HG03135 (cell line): Measurements from ENCODE around the gene ACHE.
A peak's percentile ranks its signal among the peaks of the same experiment; 100 is the strongest.

Source experiments
- ATAC-seq: cut with Tn5 transposase; IDR thresholded peaks from one replicate; pipeline ENCODE4 v1.9.1; 2021; ENCODE audit warnings: mild to moderate bottlenecking, moderate library complexity; ENCODE audit not compliant: unreplicated experiment

Gene ACHE

GRCh38 chr7:100886142-100886935 is 9.3 kb downstream of the ACHE start:
- ATAC-seq: no peak

GRCh38 chr7:100885440-100886141 is 10.1 kb downstream of the ACHE start:
- no peak for ATAC-seq

DNA sequence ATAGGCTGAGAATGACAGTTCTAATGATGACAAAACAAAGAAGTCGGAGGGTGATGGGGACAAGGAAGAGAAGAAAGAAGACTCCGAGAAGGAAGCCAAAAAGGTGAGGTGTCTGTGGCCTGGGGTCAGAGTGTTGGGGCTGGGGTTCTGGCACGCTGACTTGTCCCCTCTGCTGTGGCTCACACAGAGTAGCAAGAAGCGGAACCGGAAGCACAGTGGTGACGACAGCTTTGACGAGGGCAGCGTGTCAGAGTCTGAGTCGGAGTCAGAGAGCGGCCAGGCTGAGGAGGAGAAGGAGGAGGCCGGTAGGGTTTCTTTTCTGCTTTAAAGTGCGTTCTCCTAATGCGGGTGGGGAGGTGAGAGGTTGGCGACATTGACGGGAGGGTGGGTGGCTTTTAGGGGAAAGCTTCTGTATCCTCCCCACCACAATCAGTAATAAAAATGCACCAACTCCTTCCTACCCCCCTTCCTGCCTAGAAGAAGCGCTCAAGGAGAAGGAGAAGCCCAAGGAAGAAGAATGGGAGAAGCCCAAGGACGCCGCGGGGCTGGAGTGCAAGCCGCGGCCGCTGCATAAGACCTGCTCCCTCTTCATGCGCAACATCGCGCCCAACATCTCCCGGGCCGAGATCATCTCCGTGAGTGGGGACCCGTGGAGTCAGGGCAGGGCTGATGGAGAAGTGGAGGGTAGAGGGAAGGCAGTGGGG is 10.8 kb downstream of the ACHE start:
- ATAC-seq: no peak

DNA sequence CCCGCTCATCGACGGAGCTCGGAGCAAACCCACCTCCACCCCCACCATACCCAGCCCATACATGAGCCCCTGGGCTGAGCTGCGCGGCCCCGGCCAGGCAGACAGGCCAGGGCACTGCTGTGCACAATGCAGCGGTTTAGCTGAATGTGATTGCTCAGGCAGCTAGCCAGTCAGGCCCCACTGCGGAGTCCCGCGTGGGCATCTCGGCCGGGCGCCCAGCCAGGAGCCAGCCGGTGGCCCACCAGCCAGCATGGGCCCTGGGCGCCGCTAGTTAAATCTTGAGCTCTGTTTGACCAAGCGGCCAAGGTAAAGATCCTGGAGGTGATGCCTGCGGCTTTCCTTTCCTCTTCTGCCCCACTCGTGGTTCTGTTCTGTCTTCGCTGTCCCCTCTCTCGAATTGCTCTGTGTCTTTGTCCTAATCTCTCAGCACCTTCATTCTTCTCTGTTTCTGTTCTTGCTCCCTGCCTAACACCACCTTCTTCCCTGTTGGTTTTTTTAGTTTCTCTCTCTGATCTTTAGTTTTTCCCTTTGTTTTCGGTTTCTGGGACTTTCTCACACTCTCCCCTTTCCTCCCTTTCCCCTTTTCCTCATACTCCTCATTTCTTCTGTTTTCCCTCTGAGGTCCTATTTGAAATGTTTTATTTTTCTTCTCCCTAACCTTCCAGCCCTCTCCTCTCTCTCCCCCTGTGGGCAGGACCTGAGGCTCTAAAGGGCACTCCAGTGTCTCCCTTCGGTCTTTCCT is 12.7 kb downstream of the ACHE start:
- ATAC-seq: no peak

- ATAC-seq: no peak
These were observed 13.5 kb downstream of the ACHE start for GRCh38 chr7:100882201-100882600.

- no peak for ATAC-seq
These were observed 14.6 kb downstream of the ACHE start for GRCh38 chr7:100881136-100881535.

DNA sequence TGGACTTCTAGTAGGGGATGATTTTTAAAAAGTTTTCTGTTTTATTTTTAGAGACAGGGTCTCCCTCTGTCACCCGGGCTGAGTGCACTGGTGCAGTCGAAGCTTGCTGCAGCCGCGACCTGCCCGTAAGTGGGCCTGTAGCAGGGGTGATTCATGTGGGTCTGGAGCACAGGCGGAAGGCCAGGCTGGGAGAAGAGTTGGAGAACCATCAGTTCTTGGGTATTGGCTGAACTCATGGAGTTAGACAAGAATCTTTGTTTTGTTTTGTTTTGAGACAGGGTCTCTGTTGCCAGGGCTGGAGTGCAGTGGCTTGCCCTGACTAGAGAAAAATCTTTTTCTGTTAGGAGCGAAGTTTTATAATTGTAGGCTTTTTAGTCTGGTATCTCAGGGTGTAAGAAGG is 15.0 kb downstream of the ACHE start:
- no peak for ATAC-seq

- no peak for ATAC-seq
These were observed 15.9 kb downstream of the ACHE start for GRCh38 chr7:100879685-100880261.

DNA sequence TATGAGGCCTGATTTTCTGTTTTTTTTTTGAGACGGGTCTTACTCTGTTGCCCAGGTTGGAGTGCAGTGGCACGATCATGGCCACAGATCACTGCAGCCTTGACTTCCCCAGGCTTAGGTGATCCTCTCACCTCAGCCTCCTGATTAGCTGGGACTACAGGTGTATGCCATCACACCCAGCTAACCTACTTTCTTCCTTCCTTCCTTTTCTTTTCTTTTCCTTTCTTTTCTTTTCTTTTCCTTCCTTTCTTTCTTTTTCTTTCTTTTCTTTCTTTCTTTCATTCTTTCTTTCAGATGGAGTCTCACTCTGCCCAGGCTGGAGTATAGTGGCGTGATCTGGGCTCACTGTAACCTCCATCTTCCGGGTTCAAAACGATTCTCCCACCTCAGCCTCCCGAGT is 17.0 kb downstream of the ACHE start:
- ATAC-seq: no peak

DNA sequence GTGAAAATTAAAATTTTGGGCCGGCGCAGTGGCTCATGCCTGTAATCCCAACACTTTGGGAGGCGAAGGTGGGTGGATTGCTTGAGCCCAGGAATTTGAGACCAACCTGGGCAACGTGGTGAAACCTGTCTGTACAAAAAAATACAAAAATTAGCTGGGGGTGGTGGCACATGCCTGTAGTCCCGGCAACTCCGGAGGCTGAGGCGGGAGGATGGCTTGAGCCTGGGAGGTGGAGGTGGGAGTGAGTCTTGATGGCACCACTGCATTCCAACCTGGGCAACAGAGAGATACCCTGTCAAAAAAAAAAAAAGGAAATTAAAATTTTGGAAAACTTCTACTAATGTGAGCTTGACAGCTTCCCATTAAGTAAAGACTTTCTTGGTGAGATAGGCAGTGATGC is 17.7 kb downstream of the ACHE start:
- no peak for ATAC-seq

GRCh38 chr7:100875356-100875751 is 20.3 kb downstream of the ACHE start:
- ATAC-seq: peak; percentile 28

DNA sequence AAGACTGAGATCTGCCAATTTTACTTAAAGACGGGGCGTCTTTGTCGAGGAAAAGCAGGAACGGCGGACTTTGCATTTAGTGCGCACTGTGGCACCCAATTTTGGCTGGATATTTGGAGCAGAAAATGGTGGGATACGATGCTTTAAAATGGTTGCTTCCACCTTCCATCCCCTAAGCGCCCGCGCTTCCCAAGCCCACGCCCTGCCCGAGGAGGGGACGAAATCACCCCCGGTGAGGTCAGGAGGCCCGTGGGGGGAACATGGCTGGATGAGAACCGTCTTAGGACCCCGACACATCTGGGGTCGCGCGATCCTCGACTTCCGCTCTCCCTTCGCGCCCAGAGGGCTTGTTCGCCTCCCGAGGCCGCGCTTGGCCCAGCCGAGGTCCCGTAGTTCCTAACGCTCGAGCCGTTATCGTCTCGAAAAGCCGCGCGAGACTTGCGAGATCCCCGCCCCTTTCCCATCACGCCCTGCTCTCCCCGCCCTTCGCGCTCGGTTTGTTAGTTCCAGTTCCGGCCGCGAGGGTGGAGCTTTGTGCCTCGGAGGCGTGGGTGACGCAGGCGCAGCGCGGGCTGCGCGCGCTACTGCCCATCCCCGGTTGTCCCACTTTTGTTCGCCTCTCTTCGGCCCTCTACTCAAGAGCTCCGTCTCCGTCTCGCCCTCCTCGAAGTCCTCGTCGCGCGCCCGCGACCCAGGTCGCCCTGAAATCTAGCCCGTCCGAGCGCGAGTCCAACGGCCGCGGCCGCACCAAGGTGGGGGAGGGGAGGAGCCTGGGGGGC is 20.9 kb downstream of the ACHE start, which contains the start of gene SRRT:
SRRT (plus strand) TSS at position 527 of the 779 bp plus-strand sequence. CDS start 488 bp downstream, outside the sequence.
- ATAC-seq: peak; percentile 84

DNA sequence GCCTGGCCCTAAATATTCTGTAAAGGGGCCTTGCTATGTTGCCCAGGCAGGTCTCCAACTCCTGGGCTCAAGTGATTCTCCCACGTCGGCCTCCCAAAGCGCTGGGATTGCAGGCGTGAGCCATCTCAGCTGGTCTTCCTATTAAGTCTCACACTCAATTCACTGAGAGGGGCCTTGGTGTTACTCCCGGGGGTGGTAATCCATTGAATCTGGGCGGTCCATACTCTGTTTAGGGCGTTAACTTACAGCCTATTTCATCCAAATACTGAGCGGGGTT is 21.4 kb downstream of the ACHE start:
- no peak for ATAC-seq

DNA sequence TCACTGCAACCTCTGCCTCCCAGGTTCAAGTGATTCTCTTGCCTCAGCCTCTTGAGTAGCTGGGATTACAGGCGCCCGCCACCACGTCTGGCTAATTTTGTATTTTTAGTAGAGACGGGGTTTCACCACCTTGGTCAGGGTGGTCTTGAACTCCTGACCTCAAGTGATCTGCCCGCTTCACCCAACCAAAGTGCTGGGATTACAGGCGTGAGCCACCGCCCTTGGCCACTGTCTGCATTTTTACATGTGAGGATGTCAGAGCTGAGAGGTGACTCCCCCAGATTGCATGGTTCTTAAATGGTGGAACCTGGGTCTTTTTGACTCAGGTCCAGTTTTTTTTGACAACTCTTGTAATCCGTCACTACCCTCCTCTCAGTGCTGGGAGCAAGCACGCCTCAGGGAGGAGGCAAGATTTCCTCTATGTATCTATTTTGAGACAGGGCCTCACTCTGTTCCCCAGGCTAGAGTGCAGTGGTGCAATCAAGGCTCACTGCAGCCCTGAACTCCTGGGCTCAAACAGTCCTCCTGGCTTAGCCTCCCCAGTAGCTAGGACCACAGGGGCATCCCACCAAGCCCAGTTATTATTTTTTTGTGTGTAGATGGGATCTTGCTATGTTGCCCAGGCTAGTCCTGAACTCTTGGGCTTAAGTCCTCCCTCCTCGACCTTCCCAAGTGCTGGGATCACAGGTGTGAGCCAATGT is 21.9 kb downstream of the ACHE start:
- no peak for ATAC-seq

- ATAC-seq: no peak
These were observed 27.8 kb downstream of the ACHE start for GRCh38 chr7:100867776-100868485.

GRCh38 chr7:100867040-100867775 is 28.5 kb downstream of the ACHE start, which contains the start of gene TRIP6:
Gene TRIP6, plus strand, starts transcription at chr7:100867387. Its CDS starts 111 bp downstream, at chr7:100867498.
- no peak for ATAC-seq

DNA sequence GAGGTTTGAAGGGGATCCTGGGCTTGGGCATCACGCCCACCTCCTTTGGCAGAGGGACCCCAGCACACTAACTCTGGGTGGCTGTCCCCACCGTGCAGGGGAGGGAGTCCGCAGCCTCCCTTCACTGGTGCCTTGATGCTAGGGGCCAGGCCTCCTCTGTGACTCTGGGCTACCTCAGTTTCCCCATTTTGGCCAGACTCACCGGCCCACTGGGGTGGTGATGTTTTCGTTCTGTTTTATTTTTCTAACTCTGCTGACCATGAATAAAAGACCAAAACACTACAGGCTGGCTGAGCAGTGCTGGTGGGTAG is 29.0 kb downstream of the ACHE start:
- ATAC-seq: no peak
